ENCODE data around the gene PRXL2A.

DNA sequence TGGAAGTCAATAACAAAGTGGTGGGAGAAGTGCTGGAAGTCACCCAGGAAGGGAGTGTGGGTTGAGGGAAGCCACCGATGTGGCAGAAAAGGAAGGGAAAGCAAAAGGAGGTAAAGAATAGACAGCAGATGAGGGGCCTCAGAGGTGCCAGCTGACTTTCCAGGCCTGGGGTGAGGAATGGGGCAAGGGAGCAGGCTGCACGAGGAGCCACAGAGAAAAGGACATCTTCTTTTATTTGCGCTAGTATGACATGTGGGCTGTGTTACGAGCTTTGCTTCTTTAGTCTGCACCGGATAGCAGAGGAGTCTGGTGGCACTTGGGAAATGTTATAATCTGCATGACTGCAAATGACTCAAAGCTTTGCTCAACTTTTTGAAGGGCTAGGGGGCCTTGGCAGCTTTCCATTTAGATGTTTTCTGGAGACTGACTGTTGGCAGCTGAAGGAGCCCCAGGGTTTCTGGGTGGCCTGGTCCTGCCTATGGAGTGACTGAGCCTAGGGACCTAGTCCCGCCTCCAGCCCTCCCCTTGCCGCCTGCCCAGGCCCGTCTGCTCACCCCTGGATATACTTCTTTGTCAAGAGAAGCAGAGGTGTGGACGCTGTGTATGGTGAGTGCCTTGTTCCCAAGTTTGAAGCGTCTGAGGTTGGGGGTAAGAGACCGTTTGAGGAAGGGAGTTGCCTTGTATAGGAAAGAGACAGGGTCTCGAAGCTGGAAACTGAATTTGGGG is 5.1 kb downstream of the PRXL2A start:
- TF ChIP-seq, protein P1, sequence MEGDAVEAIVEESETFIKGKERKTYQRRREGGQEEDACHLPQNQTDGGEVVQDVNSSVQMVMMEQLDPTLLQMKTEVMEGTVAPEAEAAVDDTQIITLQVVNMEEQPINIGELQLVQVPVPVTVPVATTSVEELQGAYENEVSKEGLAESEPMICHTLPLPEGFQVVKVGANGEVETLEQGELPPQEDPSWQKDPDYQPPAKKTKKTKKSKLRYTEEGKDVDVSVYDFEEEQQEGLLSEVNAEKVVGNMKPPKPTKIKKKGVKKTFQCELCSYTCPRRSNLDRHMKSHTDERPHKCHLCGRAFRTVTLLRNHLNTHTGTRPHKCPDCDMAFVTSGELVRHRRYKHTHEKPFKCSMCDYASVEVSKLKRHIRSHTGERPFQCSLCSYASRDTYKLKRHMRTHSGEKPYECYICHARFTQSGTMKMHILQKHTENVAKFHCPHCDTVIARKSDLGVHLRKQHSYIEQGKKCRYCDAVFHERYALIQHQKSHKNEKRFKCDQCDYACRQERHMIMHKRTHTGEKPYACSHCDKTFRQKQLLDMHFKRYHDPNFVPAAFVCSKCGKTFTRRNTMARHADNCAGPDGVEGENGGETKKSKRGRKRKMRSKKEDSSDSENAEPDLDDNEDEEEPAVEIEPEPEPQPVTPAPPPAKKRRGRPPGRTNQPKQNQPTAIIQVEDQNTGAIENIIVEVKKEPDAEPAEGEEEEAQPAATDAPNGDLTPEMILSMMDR (IDR thresholded peaks at IDR 0.05), result no peak
- TF ChIP-seq POLR2A (IDR thresholded peaks at IDR 0.05), result no peak
